Measurements from ENCODE around the gene LYZL2. TPM values are rescaled to one million over a fixed set of nuclear protein-coding genes. Genes with fewer than 3 reads are reported as not detected.

LYZL2 gene
- total and polyA plus RNA-seq, 2 donors (not counting 1 experiment from before 2014, with no cell fraction given): not detected

DNA sequence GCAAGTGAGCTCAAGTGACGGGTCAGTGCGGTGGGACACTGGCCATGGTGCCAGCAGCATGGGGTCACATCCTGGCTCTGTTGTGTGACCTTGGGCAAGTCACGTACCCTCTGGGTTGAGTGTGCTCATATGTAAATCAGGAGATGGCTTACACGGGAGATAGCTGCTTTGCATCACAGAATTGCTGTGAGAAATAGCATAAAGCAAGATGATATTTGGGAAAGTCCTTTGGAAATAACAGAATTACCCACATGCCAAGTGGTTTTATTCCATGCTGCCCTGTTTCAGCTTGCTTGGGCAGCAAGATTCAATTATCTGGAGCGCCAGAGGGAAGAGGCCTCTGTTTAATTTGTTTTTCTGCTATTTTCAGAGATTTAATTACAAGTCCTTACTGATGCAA lies 48.9 kb downstream of the LYZL2 start:
- Histone ChIP-seq H3K36me3 (ENCODE audit: control insufficient read depth, insufficient read depth, low read length) (no peaks in the 10 kb centered on the region), H3K9ac (ENCODE audit: insufficient read depth, low read length) (no peak overlapping the region), H3K9me3 (ENCODE audit: control insufficient read depth, insufficient read depth, low read depth, low read length) (no peaks in the 10 kb centered on the region), H4K20me1 (ENCODE audit: control insufficient read depth, extremely low read depth, insufficient read depth, low read length) (no peaks in the 10 kb centered on the region), H3K27ac (ENCODE audit: insufficient read depth, low read length) (no peak overlapping the region), H3K4me3 (replicated peaks in 1 of 4; ENCODE audit: control extremely low read depth in 1 of 4, insufficient read depth in 1 of 4, low read depth in 3 of 4, low read length in 4 of 4) (no peak overlapping the region), H3K27me3 (ENCODE audit: control insufficient read depth, insufficient read depth, low read length) (peaks cover 15% of the 10 kb centered on the region), H3K79me2 (ENCODE audit: control insufficient read depth, insufficient read depth, low read length) (no peaks in the 10 kb centered on the region), H3K4me1 (ENCODE audit: control insufficient read depth, extremely low read depth, insufficient read depth, low read length) (no peaks in the 10 kb centered on the region), H3K4me2 (ENCODE audit: extremely low read depth, insufficient read depth, low read length) (no peak overlapping the region), H2AFZ (ENCODE audit: low read length) (no peak overlapping the region)
- no peak for DNase-seq (ENCODE audit: low read depth in 2 of 2)
- TF ChIP-seq CTCF (conservative IDR thresholded peaks at IDR 0.05 in 1 of 2, IDR thresholded peaks at IDR 0.05 in 1 of 2; ENCODE audit: low read depth in 1 of 2, low read length in 2 of 2) (no peak), EZH2 (IDR thresholded peaks at IDR 0.05; ENCODE audit: low read length, missing control alignments) (no peak)

GRCh38 chr10:30580241-30580640 lies 49.3 kb downstream of the LYZL2 start:
- Histone ChIP-seq H3K27ac (ENCODE audit: insufficient read depth, low read length) (no peak overlapping the region), H3K4me2 (ENCODE audit: extremely low read depth, insufficient read depth, low read length) (no peak overlapping the region), H3K9ac (ENCODE audit: insufficient read depth, low read length) (no peak overlapping the region), H3K79me2 (ENCODE audit: control insufficient read depth, insufficient read depth, low read length) (no peaks in the 10 kb centered on the region), H2AFZ (ENCODE audit: low read length) (no peak overlapping the region), H3K36me3 (ENCODE audit: control insufficient read depth, insufficient read depth, low read length) (no peaks in the 10 kb centered on the region), H3K4me3 (replicated peaks in 1 of 4; ENCODE audit: control extremely low read depth in 1 of 4, insufficient read depth in 1 of 4, low read depth in 3 of 4, low read length in 4 of 4) (no peak overlapping the region), H3K9me3 (ENCODE audit: control insufficient read depth, insufficient read depth, low read depth, low read length) (no peaks in the 10 kb centered on the region), H3K4me1 (ENCODE audit: control insufficient read depth, extremely low read depth, insufficient read depth, low read length) (no peaks in the 10 kb centered on the region), H3K27me3 (ENCODE audit: control insufficient read depth, insufficient read depth, low read length) (peaks cover 15% of the 10 kb centered on the region), H4K20me1 (ENCODE audit: control insufficient read depth, extremely low read depth, insufficient read depth, low read length) (no peaks in the 10 kb centered on the region)
- no peak for TF ChIP-seq EZH2 (IDR thresholded peaks at IDR 0.05; ENCODE audit: low read length, missing control alignments)
- no peak for TF ChIP-seq CTCF (conservative IDR thresholded peaks at IDR 0.05 in 1 of 2, IDR thresholded peaks at IDR 0.05 in 1 of 2; ENCODE audit: low read depth in 1 of 2, low read length in 2 of 2)
- no peak for DNase-seq (ENCODE audit: low read depth in 2 of 2)

- no peaks in the 10 kb centered on the region for H3K9me3 ChIP-seq (ENCODE audit: control insufficient read depth, insufficient read depth, low read depth, low read length)
- H3K27me3 ChIP-seq (ENCODE audit: control insufficient read depth, insufficient read depth, low read length): peaks cover 20% of the 10 kb centered on the region
- H3K4me1 ChIP-seq (ENCODE audit: control insufficient read depth, extremely low read depth, insufficient read depth, low read length): no peaks in the 10 kb centered on the region
- no peak overlapping the region for H2AFZ ChIP-seq (ENCODE audit: low read length)
- DNase-seq (ENCODE audit: low read depth in 2 of 2): no peak
- no peaks in the 10 kb centered on the region for H4K20me1 ChIP-seq (ENCODE audit: control insufficient read depth, extremely low read depth, insufficient read depth, low read length)
- H3K4me2 ChIP-seq (ENCODE audit: extremely low read depth, insufficient read depth, low read length): no peak overlapping the region
- no peak overlapping the region for H3K4me3 ChIP-seq (replicated peaks in 1 of 4; ENCODE audit: control extremely low read depth in 1 of 4, insufficient read depth in 1 of 4, low read depth in 3 of 4, low read length in 4 of 4)
- H3K79me2 ChIP-seq (ENCODE audit: control insufficient read depth, insufficient read depth, low read length): no peaks in the 10 kb centered on the region
- TF ChIP-seq EZH2 (IDR thresholded peaks at IDR 0.05; ENCODE audit: low read length, missing control alignments) (no peak), CTCF (conservative IDR thresholded peaks at IDR 0.05 in 1 of 2, IDR thresholded peaks at IDR 0.05 in 1 of 2; ENCODE audit: low read depth in 1 of 2, low read length in 2 of 2) (no peak)
- H3K36me3 ChIP-seq (ENCODE audit: control insufficient read depth, insufficient read depth, low read length): no peaks in the 10 kb centered on the region
- H3K9ac ChIP-seq (ENCODE audit: insufficient read depth, low read length): no peak overlapping the region
- no peak overlapping the region for H3K27ac ChIP-seq (ENCODE audit: insufficient read depth, low read length)
Measured at GRCh38 chr10:30579574-30579973, 50.0 kb downstream of the LYZL2 start.
